Activated CD4-positive, alpha-beta T cell treated with anti-CD3 and anti-CD28 coated beads for 36 hours (primary cell): ENCODE results near the gene NSD1. TPM values are rescaled to one million over a fixed set of nuclear protein-coding genes. Genes with fewer than 3 reads are reported as not detected.
"Not testable (repeated sequence)": the region's sequence is repeated elsewhere in the genome, so short reads cannot be mapped to it uniquely, and the experiment has no call there.

Source experiments
- ATAC-seq: fragments of 200-7000 bp; cut with Tn5 transposase; one replicate; pipeline ENCODE4 v1.10.0; 2021; ENCODE audit warnings: mild to moderate bottlenecking, moderate library complexity
- CTCF ChIA-PET: fragments of 350-600 bp; sonication (Branson Sonifier 250); formaldehyde crosslinking; loops from one replicate; lab custom pipeline; 2021; ENCODE audit warnings: antibody characterized with exemption; lab: Charles Lee
- POLR2A ChIA-PET: fragments of 350-600 bp; sonication (Branson Sonifier 250); formaldehyde crosslinking; loops from one replicate; lab custom pipeline; 2021; ENCODE audit warnings: antibody characterized with exemption, inconsistent platforms; lab: Charles Lee
- DNase-seq: peaks from one replicate; pipeline ENCODE4 v3.0.0-alpha.2; 2020
- H3K27ac Mint-ChIP-seq: one replicate; pipeline ENCODE4 v1.8.0; 2021; ENCODE audit warnings: mixed read lengths
- H3K27me3 Mint-ChIP-seq: one replicate; pipeline ENCODE4 v1.8.0; 2021; ENCODE audit warnings: mixed read lengths
- H3K36me3 Mint-ChIP-seq: one replicate; pipeline ENCODE4 v1.8.0; 2021; ENCODE audit warnings: low read depth, mixed read lengths
- H3K4me1 Mint-ChIP-seq: one replicate; pipeline ENCODE4 v1.8.0; 2021; ENCODE audit warnings: mixed read lengths
- H3K4me3 Mint-ChIP-seq: one replicate; pipeline ENCODE4 v1.8.0; 2021; ENCODE audit warnings: mild to moderate bottlenecking, moderate library complexity, mixed read lengths
- H3K9me3 Mint-ChIP-seq: one replicate; pipeline ENCODE4 v1.8.0; 2021; ENCODE audit warnings: low read depth, mixed read lengths
- intact Hi-C, 2 experiments: fragments of 100-400 bp; cut with DNase I in 1 of 2; cut with micrococcal nuclease in 1 of 2; formaldehyde crosslinking; loops; one replicate each; pipeline versions ENCODE4 v1.14.2 to v1.15.1; 2022 to 2024; cut with DNase I, micrococcal nuclease
- total RNA-seq, 2 experiments: library from RNA; stranded (reverse); gene quantifications; one replicate each; pipeline ENCODE4 v1.2.3, GENCODE V29; 2021

NSD1 gene
- total RNA-seq, 2 experiments from 2014 or later, result 65.6 to 68.2 TPM

DNA sequence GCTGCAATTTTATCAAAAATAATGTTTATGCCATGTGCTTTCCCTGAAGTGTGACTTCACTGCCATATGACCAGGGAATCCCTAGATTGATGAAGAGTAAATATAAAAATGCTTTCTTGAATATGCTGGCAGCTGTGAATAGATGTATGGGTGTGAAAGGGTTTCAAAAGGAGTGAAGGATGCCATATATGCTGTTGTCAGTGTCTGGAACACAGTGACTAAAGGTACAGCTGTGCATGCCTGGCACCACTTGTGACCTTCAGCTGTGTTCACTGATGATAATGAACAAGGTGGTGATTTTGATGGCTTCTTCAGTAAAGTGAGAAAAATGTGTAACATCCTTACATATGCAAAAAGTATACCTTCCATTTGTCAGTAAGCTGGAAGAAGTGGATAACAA, 100.2 kb downstream of the NSD1 start:
- Mint-ChIP-seq H3K9me3 (no peaks in the 10 kb centered on the region), H3K36me3 (peaks cover 28% of the 10 kb centered on the region), H3K27me3 (no peaks in the 10 kb centered on the region), H3K27ac (peak overlapping the region; percentile 59), H3K4me1 (peaks cover 8% of the 10 kb centered on the region), H3K4me3 (no peak overlapping the region)
- ATAC-seq (no peak), DNase-seq (no peak)
- POLR2A ChIA-PET, result no interaction called here
- intact Hi-C loops, result no loop called here
- CTCF ChIA-PET, result interaction anchor here (0.9 to 1.7 kb wide), 3 partner anchors 11 to 121 kb away, joined by 3 to 4 read pairs (median 4); no protein-coding TSS in a partner anchor

DNA sequence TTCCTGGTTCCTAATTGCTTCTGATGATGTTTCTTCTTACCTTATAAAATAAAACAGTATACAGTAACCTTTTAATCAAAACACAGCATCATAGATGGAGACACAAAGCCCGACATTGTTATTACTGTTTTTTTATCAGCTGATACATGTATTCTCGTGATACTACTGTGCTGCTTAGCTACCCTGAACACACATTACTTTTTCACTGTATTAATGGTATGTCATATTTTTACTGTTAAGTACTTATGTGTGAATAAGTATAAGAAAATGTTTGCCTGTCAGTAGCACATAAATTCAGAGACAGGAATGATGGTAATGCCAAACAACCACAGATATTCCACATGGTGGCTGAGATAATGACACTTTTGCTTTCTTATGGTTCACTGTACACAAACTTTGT, 101.3 kb downstream of the NSD1 start:
- ATAC-seq, result no peak
- ChIA-PET CTCF (interaction anchor here (1.1 to 1.5 kb wide), 3 partner anchors 10 to 122 kb away, joined by 3 to 5 read pairs (median 3); no protein-coding TSS in a partner anchor), POLR2A (no interaction called here)
- H3K4me3 Mint-ChIP-seq, result no peak overlapping the region
- H3K4me1 Mint-ChIP-seq, result peaks cover 8% of the 10 kb centered on the region
- no peaks in the 10 kb centered on the region for H3K27me3 Mint-ChIP-seq
- intact Hi-C loops, result no loop called here
- no peak overlapping the region for H3K27ac Mint-ChIP-seq
- peaks cover 26% of the 10 kb centered on the region for H3K36me3 Mint-ChIP-seq
- no peaks in the 10 kb centered on the region for H3K9me3 Mint-ChIP-seq
- no peak for DNase-seq

DNA sequence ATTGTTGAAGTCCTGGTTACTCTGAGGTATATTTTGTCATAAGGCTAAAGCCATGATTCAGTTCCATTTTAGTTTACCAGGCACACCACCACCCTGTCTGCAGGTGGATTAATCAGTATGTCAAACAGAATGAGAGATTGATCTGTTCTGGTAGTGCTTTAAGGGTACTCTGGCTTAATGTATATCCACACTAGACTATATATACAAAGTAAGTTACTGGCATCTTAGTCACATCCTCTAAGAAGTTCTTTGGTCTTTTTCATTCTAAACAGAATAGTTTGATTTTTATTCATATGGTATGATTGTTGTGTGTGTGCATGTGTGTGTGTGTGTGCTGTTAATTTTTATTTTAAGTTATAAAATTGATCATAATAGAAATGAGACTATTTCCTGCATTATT, 108.2 kb downstream of the NSD1 start:
- peaks cover 31% of the 10 kb centered on the region for H3K36me3 Mint-ChIP-seq
- ChIA-PET POLR2A (no interaction called here), CTCF (no interaction called here)
- H3K4me1 Mint-ChIP-seq, result no peaks in the 10 kb centered on the region
- no peak for DNase-seq
- intact Hi-C loops, result loop anchor here in 1 of 2 experiments (2.0 kb wide), 1 partner anchor 15 kb away; no protein-coding TSS in a partner anchor
- H3K9me3 Mint-ChIP-seq, result no peaks in the 10 kb centered on the region
- H3K27ac Mint-ChIP-seq, result no peak overlapping the region
- H3K27me3 Mint-ChIP-seq, result no peaks in the 10 kb centered on the region
- ATAC-seq, result no peak
- no peak overlapping the region for H3K4me3 Mint-ChIP-seq

DNA sequence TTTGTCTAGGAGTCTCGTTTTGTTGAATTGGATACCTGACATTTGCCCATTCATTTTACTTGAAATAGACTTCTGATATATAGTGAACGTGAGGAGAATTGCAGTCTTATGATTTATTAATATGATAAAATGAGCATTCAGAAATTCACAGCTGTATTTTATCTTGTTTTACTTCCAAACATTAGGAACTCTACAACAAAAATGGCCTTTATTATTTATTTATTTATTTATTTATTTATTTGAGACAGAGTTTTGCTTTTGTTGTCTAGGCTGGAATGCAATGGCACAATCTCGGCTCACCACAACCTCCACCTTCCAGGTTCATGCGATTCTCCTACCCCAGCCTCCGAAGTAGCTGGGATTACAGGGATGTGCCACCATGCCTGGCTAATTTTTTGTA, 108.7 kb downstream of the NSD1 start:
- no peaks in the 10 kb centered on the region for H3K9me3 Mint-ChIP-seq
- ChIA-PET POLR2A (no interaction called here), CTCF (interaction anchor here (1.3 kb wide), 2 partner anchors 21 to 67 kb away, joined by 3 to 4 read pairs; no protein-coding TSS in a partner anchor)
- H3K4me3 Mint-ChIP-seq, result no peak overlapping the region
- H3K27ac Mint-ChIP-seq, result no peak overlapping the region
- ATAC-seq, result no peak
- no peak for DNase-seq
- no peaks in the 10 kb centered on the region for H3K4me1 Mint-ChIP-seq
- intact Hi-C loops, result loop anchor here in 1 of 2 experiments (2.0 kb wide), 1 partner anchor 14 kb away; no protein-coding TSS in a partner anchor
- H3K36me3 Mint-ChIP-seq, result peaks cover 36% of the 10 kb centered on the region
- no peaks in the 10 kb centered on the region for H3K27me3 Mint-ChIP-seq

DNA sequence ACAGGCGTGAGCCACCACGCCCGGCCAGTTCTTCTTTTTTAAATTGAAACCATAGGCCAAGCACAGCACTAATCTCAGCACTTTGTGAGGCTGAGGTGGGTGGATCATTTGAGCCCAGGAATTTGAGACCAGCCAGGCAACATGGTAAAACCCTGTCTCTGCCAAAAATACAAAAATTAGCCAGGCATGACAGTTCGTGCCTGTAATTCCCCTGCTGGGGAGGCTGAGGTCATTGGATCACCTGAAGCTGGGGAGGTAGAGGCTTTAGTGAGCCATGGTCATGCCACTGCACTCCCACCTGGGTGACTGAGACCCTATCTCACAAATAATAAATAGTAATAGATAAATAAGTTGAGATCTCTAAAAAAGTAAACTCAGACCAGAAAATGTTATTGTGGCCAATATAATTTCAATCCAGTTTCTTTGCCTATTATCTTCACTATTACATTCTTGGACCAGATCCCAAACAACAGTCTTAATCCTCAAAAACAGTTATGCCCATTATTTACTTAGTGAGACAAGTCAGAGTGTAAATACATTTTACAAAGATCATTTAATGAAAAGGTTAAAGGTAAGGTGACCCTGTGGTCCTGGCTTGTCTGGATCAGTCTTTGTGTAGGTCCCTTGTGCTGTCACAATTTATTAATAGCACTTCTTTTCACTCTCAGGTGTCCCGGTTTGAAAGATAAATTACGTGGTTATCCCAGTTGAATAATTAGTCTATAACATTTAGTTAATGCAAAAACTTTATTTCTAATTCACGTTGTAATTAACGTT, 116.4 kb downstream of the NSD1 start:
- DNase-seq (no peak), ATAC-seq (no peak)
- intact Hi-C loops, result no loop called here
- POLR2A ChIA-PET, result interaction anchor here (0.7 kb wide), 1 partner anchor 62 kb away, joined by 7 read pairs; no protein-coding TSS in a partner anchor
- Mint-ChIP-seq H3K36me3 (peaks cover 30% of the 10 kb centered on the region), H3K9me3 (no peaks in the 10 kb centered on the region), H3K4me1 (no peaks in the 10 kb centered on the region), H3K4me3 (no peak overlapping the region), H3K27ac (no peak overlapping the region), H3K27me3 (no peaks in the 10 kb centered on the region)
- CTCF ChIA-PET, result interaction anchor here (0.7 kb wide), 1 partner anchor 17 kb away, joined by 3 read pairs; no protein-coding TSS in a partner anchor

DNA sequence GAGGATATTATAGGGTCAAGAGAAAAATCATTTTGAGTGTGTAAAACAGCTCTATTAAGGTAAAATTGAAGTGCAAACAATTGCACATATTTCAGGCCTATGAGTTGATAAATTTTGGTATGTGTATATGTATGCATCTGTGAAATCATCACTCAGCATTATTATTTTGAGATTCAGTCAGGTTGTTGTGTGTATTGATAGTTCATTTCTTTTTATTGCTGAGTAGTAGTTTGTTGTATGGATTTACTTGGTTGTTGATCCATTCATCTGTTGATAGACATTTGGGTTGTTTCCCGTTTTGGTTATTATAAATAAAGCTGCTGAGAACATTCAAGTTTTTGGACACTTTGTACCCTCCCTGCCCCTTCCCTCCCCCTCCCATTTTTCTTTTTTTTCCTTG, 119.7 kb downstream of the NSD1 start:
- Mint-ChIP-seq H3K9me3 (no peaks in the 10 kb centered on the region), H3K4me3 (no peak overlapping the region)
- ATAC-seq, result no peak

DNA sequence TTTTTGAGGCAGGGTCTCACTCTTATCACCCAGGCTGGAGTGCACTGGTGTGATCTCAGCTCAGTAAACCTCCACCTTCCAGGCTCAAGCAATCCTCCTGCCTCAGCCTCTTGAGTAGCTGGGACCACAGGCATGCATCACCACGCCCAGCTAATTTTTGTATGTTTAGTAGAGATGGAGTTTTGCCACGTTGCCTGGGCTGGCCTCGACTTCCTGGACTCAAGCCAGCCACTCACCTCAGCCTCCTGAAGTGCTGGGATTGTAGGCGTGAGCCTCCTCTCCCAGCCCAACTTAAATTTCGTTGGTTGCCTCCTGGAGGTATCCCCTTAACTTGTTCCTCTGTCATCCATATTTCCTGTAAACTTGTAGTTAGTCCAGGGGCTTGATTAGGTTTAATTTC, 122.7 kb downstream of the NSD1 start:
- intact Hi-C loops, result loop anchor here in 1 of 2 experiments (2.0 kb wide), 1 partner anchor 13 kb away; no protein-coding TSS in a partner anchor
- ChIA-PET CTCF (interaction anchor here (1.3 kb wide), 1 partner anchor 14 kb away, joined by 4 read pairs; no protein-coding TSS in a partner anchor), POLR2A (no interaction called here)
- no peaks in the 10 kb centered on the region for H3K9me3 Mint-ChIP-seq
- no peaks in the 10 kb centered on the region for H3K27me3 Mint-ChIP-seq
- H3K27ac Mint-ChIP-seq, result no peak overlapping the region
- H3K4me3 Mint-ChIP-seq, result no peak overlapping the region
- H3K4me1 Mint-ChIP-seq, result peaks cover 2% of the 10 kb centered on the region
- peaks cover 34% of the 10 kb centered on the region for H3K36me3 Mint-ChIP-seq
- ATAC-seq (no peak), DNase-seq (no peak)

More for the DNA sequence above, 119.7 kb downstream of the NSD1 start:
- ChIA-PET CTCF (interaction anchor here (1.0 to 1.2 kb wide), 2 partner anchors 140 to 181 kb away, joined by 4 to 7 read pairs; no protein-coding TSS in a partner anchor), POLR2A (no interaction called here)
- Mint-ChIP-seq H3K27me3 (no peaks in the 10 kb centered on the region), H3K27ac (no peak overlapping the region), H3K4me1 (peaks cover 2% of the 10 kb centered on the region), H3K36me3 (peaks cover 26% of the 10 kb centered on the region)
- no peak for DNase-seq
- intact Hi-C loops, result no loop called here

DNA sequence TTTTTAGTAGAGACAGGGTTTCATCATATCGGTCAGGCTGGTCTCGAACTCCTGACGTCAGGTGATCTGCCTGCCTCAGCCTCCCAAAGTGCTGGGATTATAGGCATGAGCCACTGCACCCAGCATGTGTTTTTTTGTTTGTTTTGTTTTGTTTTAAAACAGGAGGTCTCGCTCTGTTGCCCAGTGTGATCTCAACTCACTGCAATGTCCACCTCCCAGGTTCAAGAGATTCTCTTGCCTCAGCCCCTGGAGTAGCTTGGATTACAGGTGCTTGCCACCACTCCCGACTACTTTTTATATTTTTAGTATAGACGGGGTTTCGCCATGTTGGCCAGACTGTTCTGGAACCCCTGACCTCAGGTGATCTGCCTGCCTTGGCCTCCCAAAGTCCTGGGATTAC, 125.1 kb downstream of the NSD1 start:
- H3K4me3 Mint-ChIP-seq, H3K4me1 Mint-ChIP-seq, H3K9me3 Mint-ChIP-seq, CTCF ChIA-PET, POLR2A ChIA-PET, DNase-seq, intact Hi-C loops, ATAC-seq, H3K27ac Mint-ChIP-seq, H3K27me3 Mint-ChIP-seq: not testable (repeated sequence)
- peaks cover 38% of the 10 kb centered on the region for H3K36me3 Mint-ChIP-seq

DNA sequence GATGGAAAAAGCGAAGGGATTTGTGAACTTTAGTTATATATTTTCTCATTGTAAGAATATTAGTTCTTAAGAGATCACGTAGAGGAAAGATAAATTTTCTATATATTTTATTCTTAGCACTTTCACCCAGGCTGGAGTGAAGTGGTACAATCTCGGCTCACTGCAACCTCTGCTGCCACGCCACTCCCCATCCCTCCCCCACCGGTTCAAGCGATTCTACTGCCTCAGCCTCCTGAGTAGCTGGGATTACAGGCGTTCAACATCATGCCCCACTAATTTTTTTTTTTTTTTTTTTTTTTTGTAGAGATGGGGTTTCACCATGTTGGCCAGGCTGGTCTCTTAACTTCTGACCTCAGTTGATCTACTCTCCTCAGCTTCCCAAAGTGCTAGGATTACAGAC, 127.4 kb downstream of the NSD1 start:
- Mint-ChIP-seq H3K27me3 (no peaks in the 10 kb centered on the region), H3K4me3 (no peak overlapping the region), H3K36me3 (peaks cover 45% of the 10 kb centered on the region), H3K9me3 (no peaks in the 10 kb centered on the region), H3K27ac (no peak overlapping the region), H3K4me1 (peaks cover 5% of the 10 kb centered on the region)
- no peak for ATAC-seq
- ChIA-PET CTCF (no interaction called here), POLR2A (no interaction called here)
- no peak for DNase-seq
- intact Hi-C loops, result no loop called here

DNA sequence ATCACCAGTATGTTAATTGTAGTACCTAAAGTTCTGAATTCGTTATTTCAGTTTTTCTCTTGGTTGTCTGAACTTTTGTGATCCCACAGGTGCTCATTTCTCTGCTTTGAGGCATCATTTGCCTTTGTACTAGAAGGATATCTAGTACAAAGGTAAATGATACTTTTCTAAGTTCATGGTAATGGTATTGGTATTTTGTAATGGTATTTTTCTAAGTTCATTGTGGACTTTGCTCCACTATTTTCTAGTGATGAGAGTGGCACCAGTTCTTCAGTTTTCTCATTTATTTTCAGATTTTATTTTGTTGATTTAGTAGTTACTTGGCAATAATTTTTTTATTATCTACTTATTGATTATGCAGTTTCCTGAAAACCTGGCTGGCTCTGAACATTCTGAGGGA, 127.9 kb downstream of the NSD1 start:
- DNase-seq (no peak), ATAC-seq (no peak)
- CTCF ChIA-PET, result no interaction called here
- H3K9me3 Mint-ChIP-seq, result no peaks in the 10 kb centered on the region
- no peaks in the 10 kb centered on the region for H3K27me3 Mint-ChIP-seq
- H3K4me3 Mint-ChIP-seq, result no peak overlapping the region
- intact Hi-C loops, result no loop called here
- H3K36me3 Mint-ChIP-seq, result peaks cover 48% of the 10 kb centered on the region
- peak overlapping the region; percentile 37 for H3K27ac Mint-ChIP-seq
- POLR2A ChIA-PET, result no interaction called here
- H3K4me1 Mint-ChIP-seq, result peaks cover 5% of the 10 kb centered on the region

DNA sequence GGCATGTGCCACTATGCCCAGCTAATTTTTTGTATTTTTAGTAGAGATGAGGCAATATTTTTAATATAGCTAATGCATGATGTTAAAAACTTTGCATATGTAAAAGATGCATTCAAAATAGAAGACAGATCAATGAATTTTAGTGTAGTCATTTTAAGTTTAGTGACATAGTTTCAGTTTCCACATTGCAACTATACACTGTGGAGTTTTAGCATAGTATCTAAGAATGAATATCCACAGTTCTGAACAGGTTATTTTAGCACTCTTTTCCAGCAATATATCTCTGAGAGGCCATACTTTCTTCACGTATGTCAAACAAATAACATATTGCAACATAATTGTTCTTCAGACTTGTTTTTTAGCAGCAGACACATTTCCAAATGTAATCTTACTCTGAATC, 130.6 kb downstream of the NSD1 start:
- no peaks in the 10 kb centered on the region for H3K27me3 Mint-ChIP-seq
- CTCF ChIA-PET, result interaction anchor here (0.9 to 2.1 kb wide), 6 partner anchors 9 to 177 kb away, joined by 3 to 5 read pairs (median 4); partner anchors contain the start of gene FGFR4
- intact Hi-C loops, result no loop called here
- POLR2A ChIA-PET, result no interaction called here
- H3K9me3 Mint-ChIP-seq, result no peaks in the 10 kb centered on the region
- DNase-seq (no peak), ATAC-seq (peak; percentile 70)
- H3K27ac Mint-ChIP-seq, result peak overlapping the region; percentile 37
- H3K4me3 Mint-ChIP-seq, result no peak overlapping the region
- H3K36me3 Mint-ChIP-seq, result peaks cover 42% of the 10 kb centered on the region
- peaks cover 5% of the 10 kb centered on the region for H3K4me1 Mint-ChIP-seq
